Suprapubic skin (tissue), 4 donors: ENCODE results near the gene SPIRE1.

ENCODE experiments used
- CTCF ChIP-seq, 2 donors: fragments of 200-600 bp in 1 of 2; fragments of 450-650 bp in 1 of 2; sonication (generic) in 1 of 2; IDR thresholded peaks; one replicate each; pipeline ENCODE4 v1.5.1; 2016 to 2019; ENCODE audit warnings: antibody characterized with exemption in 2 of 2, mild to moderate bottlenecking in 1 of 2, moderate library complexity in 1 of 2
- POLR2A ChIP-seq, 2 donors: fragments of 450-650 bp; IDR thresholded peaks; one replicate each; pipeline ENCODE4 v1.6.1; 2017; ENCODE audit warnings: antibody characterized with exemption in 2 of 2, mild to moderate bottlenecking in 2 of 2, moderate library complexity in 2 of 2
- POLR2AphosphoS5 ChIP-seq, 3 donors: sonication (generic); formaldehyde crosslinking; IDR thresholded peaks; one replicate each; pipeline ENCODE4 v1.6.1; 2017; ENCODE audit warnings: antibody characterized with exemption in 3 of 3

- no peak for TF ChIP-seq CTCF (IDR thresholded peaks at IDR 0.05)
- TF ChIP-seq POLR2A (IDR thresholded peaks at IDR 0.05), result no peak
- TF ChIP-seq POLR2AphosphoS5 (IDR thresholded peaks at IDR 0.05), result no peak
Observed at GRCh38 chr18:12574494-12575185, 83.3 kb downstream of the SPIRE1 start.
